ENCODE results near the gene RC3H2. TPM values are rescaled to one million over a fixed set of nuclear protein-coding genes. Genes with fewer than 3 reads are reported as not detected.
A peak's percentile ranks its signal among the peaks of the same experiment; 100 is the strongest.

The RC3H2 gene
- total and polyA plus RNA-seq, 2 of the 13 experiments (the other 11 are each of a cell fraction or from before 2014, with no cell fraction given): 21.0 to 36.4 TPM

DNA sequence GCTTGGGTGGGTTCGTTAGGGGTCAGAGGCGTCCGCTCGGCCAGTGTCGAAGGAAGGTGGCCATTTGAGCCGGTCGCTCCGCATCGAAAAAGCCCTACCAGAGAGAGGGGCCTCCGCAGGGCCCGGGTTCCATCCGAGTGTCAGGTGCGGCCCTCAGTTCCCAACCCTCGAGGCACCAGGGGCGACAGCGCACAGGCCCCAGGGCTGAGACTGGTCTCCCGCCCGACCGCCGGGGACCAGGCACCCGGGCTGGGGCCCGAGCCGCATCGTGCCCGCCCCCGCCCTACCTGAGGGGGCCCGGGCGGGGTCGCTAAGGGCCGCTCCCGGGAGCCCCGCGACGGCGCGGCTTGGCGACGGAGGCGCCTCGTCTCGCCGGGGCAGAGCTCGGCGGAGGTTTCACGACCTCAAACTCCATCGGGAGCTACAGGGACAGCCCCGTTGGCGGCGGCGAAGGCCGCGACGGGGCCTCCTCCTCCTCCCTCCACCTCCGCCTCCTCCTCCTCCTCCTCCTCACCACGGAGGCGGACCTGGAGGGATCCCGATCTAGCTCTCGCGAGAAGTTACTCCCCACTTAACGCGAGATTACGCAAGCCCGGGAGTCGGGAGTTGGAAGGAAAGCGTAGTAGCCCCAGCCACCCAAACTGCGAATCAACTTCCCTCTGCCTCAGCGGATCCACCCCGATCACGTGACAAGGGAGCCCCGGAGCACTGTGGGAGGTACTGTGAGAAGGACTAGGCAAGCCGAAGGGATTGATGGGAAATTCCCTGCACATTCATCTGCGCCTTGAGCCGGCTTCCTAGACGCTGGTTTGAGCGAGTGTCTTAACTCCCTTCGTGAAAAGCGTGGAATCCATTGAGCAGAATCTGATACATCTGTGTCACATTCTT, at the start of gene RC3H2 (continued):
- TF ChIP-seq ZNF740 (CRISPR knock-in tag; IDR thresholded peaks at IDR 0.05) (0 out of 2 replicates have a peak, but pooled peaks have one; percentile 32), PHF21A (CRISPR knock-in tag; IDR thresholded peaks at IDR 0.05) (no peak), ZNF766 (CRISPR knock-in tag; IDR thresholded peaks at IDR 0.05; ENCODE audit: borderline replicate concordance) (no peak), U2AF2 (IDR thresholded peaks at IDR 0.05; ENCODE audit: low read depth, low read length) (no peak), TMF1 (CRISPR knock-in tag; IDR thresholded peaks at IDR 0.05; ENCODE audit: low read depth) (peak; percentile 43; the same call in 1 of the 2 replicates), SNRNP70 (IDR thresholded peaks at IDR 0.05; ENCODE audit: low read depth, low read length) (no peak), ATF3 (CRISPR knock-in tag; IDR thresholded peaks at IDR 0.05) (no peak; the same call in 1 of the 2 replicates), TFAP4 (IDR thresholded peaks at IDR 0.05; ENCODE audit: borderline replicate concordance, low read depth) (no peak), KDM1A (CRISPR knock-in tag; IDR thresholded peaks at IDR 0.05) (peak; percentile 99), GZF1 (CRISPR knock-in tag; IDR thresholded peaks at IDR 0.05) (no peak), ZNF10 (CRISPR knock-in tag; IDR thresholded peaks at IDR 0.05; ENCODE audit: borderline replicate concordance, low read depth) (no peak), REPIN1 (CRISPR knock-in tag; IDR thresholded peaks at IDR 0.05; ENCODE audit: borderline replicate concordance, low read depth) (peak; percentile 55; the same call in 1 of the 2 replicates), TBX2 (CRISPR knock-in tag; IDR thresholded peaks at IDR 0.05; ENCODE audit: borderline replicate concordance) (no peak), ZBTB38 (CRISPR knock-in tag; IDR thresholded peaks at IDR 0.05) (peak; percentile 26; the same call in 1 of the 2 replicates), MAF1 (CRISPR knock-in tag; IDR thresholded peaks at IDR 0.05; ENCODE audit: borderline replicate concordance) (peak; percentile 58; the same call in 1 of the 2 replicates), THAP7 (CRISPR knock-in tag; IDR thresholded peaks at IDR 0.05) (peak; percentile 59; the same call in 1 of the 2 replicates), STAT6 (CRISPR knock-in tag; IDR thresholded peaks at IDR 0.05; ENCODE audit: borderline replicate concordance) (no peak)
- TF ChIP-seq, protein P1, sequence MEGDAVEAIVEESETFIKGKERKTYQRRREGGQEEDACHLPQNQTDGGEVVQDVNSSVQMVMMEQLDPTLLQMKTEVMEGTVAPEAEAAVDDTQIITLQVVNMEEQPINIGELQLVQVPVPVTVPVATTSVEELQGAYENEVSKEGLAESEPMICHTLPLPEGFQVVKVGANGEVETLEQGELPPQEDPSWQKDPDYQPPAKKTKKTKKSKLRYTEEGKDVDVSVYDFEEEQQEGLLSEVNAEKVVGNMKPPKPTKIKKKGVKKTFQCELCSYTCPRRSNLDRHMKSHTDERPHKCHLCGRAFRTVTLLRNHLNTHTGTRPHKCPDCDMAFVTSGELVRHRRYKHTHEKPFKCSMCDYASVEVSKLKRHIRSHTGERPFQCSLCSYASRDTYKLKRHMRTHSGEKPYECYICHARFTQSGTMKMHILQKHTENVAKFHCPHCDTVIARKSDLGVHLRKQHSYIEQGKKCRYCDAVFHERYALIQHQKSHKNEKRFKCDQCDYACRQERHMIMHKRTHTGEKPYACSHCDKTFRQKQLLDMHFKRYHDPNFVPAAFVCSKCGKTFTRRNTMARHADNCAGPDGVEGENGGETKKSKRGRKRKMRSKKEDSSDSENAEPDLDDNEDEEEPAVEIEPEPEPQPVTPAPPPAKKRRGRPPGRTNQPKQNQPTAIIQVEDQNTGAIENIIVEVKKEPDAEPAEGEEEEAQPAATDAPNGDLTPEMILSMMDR (CRISPR knock-in tag; IDR thresholded peaks at IDR 0.05): no peak
- TF ChIP-seq, protein P2, sequence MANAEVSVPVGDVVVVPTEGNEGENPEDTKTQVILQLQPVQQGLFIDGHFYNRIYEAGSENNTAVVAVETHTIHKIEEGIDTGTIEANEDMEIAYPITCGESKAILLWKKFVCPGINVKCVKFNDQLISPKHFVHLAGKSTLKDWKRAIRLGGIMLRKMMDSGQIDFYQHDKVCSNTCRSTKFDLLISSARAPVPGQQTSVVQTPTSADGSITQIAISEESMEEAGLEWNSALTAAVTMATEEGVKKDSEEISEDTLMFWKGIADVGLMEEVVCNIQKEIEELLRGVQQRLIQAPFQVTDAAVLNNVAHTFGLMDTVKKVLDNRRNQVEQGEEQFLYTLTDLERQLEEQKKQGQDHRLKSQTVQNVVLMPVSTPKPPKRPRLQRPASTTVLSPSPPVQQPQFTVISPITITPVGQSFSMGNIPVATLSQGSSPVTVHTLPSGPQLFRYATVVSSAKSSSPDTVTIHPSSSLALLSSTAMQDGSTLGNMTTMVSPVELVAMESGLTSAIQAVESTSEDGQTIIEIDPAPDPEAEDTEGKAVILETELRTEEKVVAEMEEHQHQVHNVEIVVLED (CRISPR knock-in tag; IDR thresholded peaks at IDR 0.05; ENCODE audit: borderline replicate concordance): peak; percentile 67; the same call in 1 of the 2 replicates
